ENCODE data around the gene SRSF1. TPM values are rescaled to one million over a fixed set of nuclear protein-coding genes. Genes with fewer than 3 reads are reported as not detected.
"Not testable (repeated sequence)": the region's sequence is repeated elsewhere in the genome, so short reads cannot be mapped to it uniquely, and the experiment has no call there.

SRSF1 gene
- total and polyA plus RNA-seq, 12 donors, result 105 to 276 (median 186) TPM

GRCh38 chr17:57959929-57960328 lies 47.1 kb downstream of the SRSF1 start:
- WGBS, 4 donors, result 92 to 99% (median 94%) methylated on average over 5 to 6 of the region's 6 CpGs
- TF ChIP-seq POLR2A (IDR thresholded peaks at IDR 0.05), result no peak
- no peak for TF ChIP-seq CTCF (IDR thresholded peaks at IDR 0.05)
- no peak overlapping the region for H3K27ac ChIP-seq

GRCh38 chr17:57958391-57958790 lies 48.7 kb downstream of the SRSF1 start:
- peaks cover 9 to 16% of the 10 kb centered on the region in 2 donors for H3K4me1 ChIP-seq (replicated peaks in 1 of 2)
- H3K9me3 ChIP-seq (replicated peaks in 1 of 3); H3K36me3 ChIP-seq (replicated peaks in 1 of 2); H3K27me3 ChIP-seq; H3K27ac ChIP-seq; H3K4me3 ChIP-seq; intact Hi-C loops (cut with DNase I): not testable (repeated sequence)
- peak in 3 of 7 donors; percentile 7 to 13 (median 10) for DNase-seq
- WGBS, 4 donors, result 94 to 96% (median 95%) methylated on average over 14 to 15 of the region's 15 CpGs

More at GRCh38 chr17:57959929-57960328, 47.1 kb downstream of the SRSF1 start:
- Histone ChIP-seq H3K4me3 (no peak overlapping the region), H3K4me1 (replicated peaks in 1 of 2) (peaks cover 0 to 7% of the 10 kb centered on the region in 2 donors), H3K27me3 (no peaks in the 10 kb centered on the region), H3K36me3 (replicated peaks in 1 of 2) (no peaks in the 10 kb centered on the region), H3K9me3 (replicated peaks in 1 of 3) (no peaks in the 10 kb centered on the region)
- peak in 3 of 7 donors; percentile 1 to 39 (median 4) for DNase-seq
- intact Hi-C loops (cut with DNase I), result no loop called here

GRCh38 chr17:57957886-57958285 lies 49.2 kb downstream of the SRSF1 start:
- intact Hi-C loops (cut with DNase I), result no loop called here
- Histone ChIP-seq H3K4me3 (no peak overlapping the region), H3K9me3 (replicated peaks in 1 of 3) (no peaks in the 10 kb centered on the region), H3K4me1 (replicated peaks in 1 of 2) (peaks cover 12 to 21% of the 10 kb centered on the region in 2 donors), H3K27me3 (no peaks in the 10 kb centered on the region), H3K36me3 (replicated peaks in 1 of 2) (no peaks in the 10 kb centered on the region), H3K27ac (no peak overlapping the region)
- WGBS, 4 donors, result 87 to 93% (median 90%) methylated on average over 3 of the region's 3 CpGs
- DNase-seq, result peak in 2 of 7 donors; percentile 4 to 7
- no peak for TF ChIP-seq POLR2A (IDR thresholded peaks at IDR 0.05)
- no peak for TF ChIP-seq CTCF (IDR thresholded peaks at IDR 0.05)

- WGBS, 4 donors, result 93 to 98% (median 95%) methylated on average over 8 of the region's 8 CpGs
- no peak for TF ChIP-seq CTCF (IDR thresholded peaks at IDR 0.05)
- TF ChIP-seq POLR2A (IDR thresholded peaks at IDR 0.05), result no peak
- no peak overlapping the region for H3K4me3 ChIP-seq
- H3K4me1 ChIP-seq (replicated peaks in 1 of 2), result peaks cover 12 to 27% of the 10 kb centered on the region in 2 donors
- DNase-seq, result peak in 4 of 7 donors; percentile 8 to 43 (median 16)
- H3K9me3 ChIP-seq (replicated peaks in 1 of 3), result no peaks in the 10 kb centered on the region
- intact Hi-C loops (cut with DNase I), result no loop called here
- H3K27ac ChIP-seq, result no peak overlapping the region
- H3K27me3 ChIP-seq, result no peaks in the 10 kb centered on the region
- H3K36me3 ChIP-seq (replicated peaks in 1 of 2), result no peaks in the 10 kb centered on the region
Observed at GRCh38 chr17:57957120-57957850, 49.8 kb downstream of the SRSF1 start.
